HepG2 (cell line): ENCODE measurements around the gene CTSA. TPM values are rescaled to one million over a fixed set of nuclear protein-coding genes. Genes with fewer than 3 reads are reported as not detected.
A peak's percentile ranks its signal among the peaks of the same experiment; 100 is the strongest.

Experiments
- DNMT3B ChIP-seq: conservative IDR thresholded peaks from 2 replicates; pipeline ENCODE4 v1.6.1; 2016; ENCODE audit warnings: missing biosample characterization, control low read depth
- DPF2 ChIP-seq: sonication (generic); formaldehyde crosslinking; IDR thresholded peaks from 2 replicates; pipeline ENCODE4 v1.4.0; 2020; ENCODE audit warnings: mild to moderate bottlenecking, low read depth, missing genetic modification reagents, borderline replicate concordance
- FOSL1 ChIP-seq: sonication (generic); formaldehyde crosslinking; IDR thresholded peaks from 2 replicates; pipeline ENCODE4 v1.9.0; 2021; ENCODE audit warnings: missing genetic modification reagents, borderline replicate concordance
- FOXP1 ChIP-seq, 2 experiments: fragments of 450-650 bp in 1 of 2; IDR thresholded peaks; 2 replicates each; pipeline ENCODE4 v1.6.1; 2017 to 2018; ENCODE audit warnings: antibody characterized with exemption in 1 of 2
- KDM1A ChIP-seq: IDR thresholded peaks from 2 replicates; pipeline ENCODE4 v1.6.1; 2016; ENCODE audit warnings: missing compliant biosample characterization
- NBN ChIP-seq: fragments of 450-650 bp; conservative IDR thresholded peaks from 2 replicates; pipeline ENCODE4 v1.6.1; 2017
- NFE2 ChIP-seq: sonication (generic); formaldehyde crosslinking; IDR thresholded peaks from 2 replicates; pipeline ENCODE4 v1.4.0; 2020; ENCODE audit warnings: missing genetic modification reagents
- NFKBIZ ChIP-seq: IDR thresholded peaks from 2 replicates; pipeline ENCODE4 v1.6.1; 2018; ENCODE audit warnings: missing genetic modification reagents, missing compliant biosample characterization
- PCBP1 ChIP-seq: fragments of 200-400 bp; formaldehyde crosslinking; IDR thresholded peaks from 2 replicates; pipeline ENCODE4 v1.6.1; 2017; ENCODE audit warnings: mild to moderate bottlenecking, low read depth, low read length, borderline replicate concordance
- PPARG ChIP-seq: conservative IDR thresholded peaks from 2 replicates; pipeline ENCODE4 v1.6.1; 2016; ENCODE audit warnings: missing biosample characterization, missing genetic modification reagents
- RARG ChIP-seq: sonication (generic); formaldehyde crosslinking; IDR thresholded peaks from 2 replicates; pipeline ENCODE4 v1.4.0; 2020; ENCODE audit warnings: low read depth, mild to moderate bottlenecking, missing genetic modification reagents
- RBM39 ChIP-seq: fragments of 200-400 bp; formaldehyde crosslinking; IDR thresholded peaks from one replicate; pipeline ENCODE4 v1.6.1; 2018; ENCODE audit warnings: antibody characterized with exemption, mild to moderate bottlenecking, low read depth, low read length; ENCODE audit not compliant: poor library complexity, severe bottlenecking
- SMARCE1 ChIP-seq: fragments of 450-650 bp; IDR thresholded peaks from 2 replicates; pipeline ENCODE4 v1.6.1; 2017; ENCODE audit warnings: borderline replicate concordance
- SPEN ChIP-seq: sonication (generic); formaldehyde crosslinking; IDR thresholded peaks from 2 replicates; pipeline ENCODE4 v1.5.1; 2020; ENCODE audit warnings: low read depth, mild to moderate bottlenecking, missing genetic modification reagents
- TBX3 ChIP-seq: fragments of 450-650 bp; IDR thresholded peaks from 2 replicates; pipeline ENCODE4 v1.6.1; 2017; ENCODE audit warnings: antibody characterized with exemption, mild to moderate bottlenecking, inconsistent platforms, borderline replicate concordance
- TSC22D2 ChIP-seq: sonication (generic); formaldehyde crosslinking; IDR thresholded peaks from 2 replicates; pipeline ENCODE4 v1.5.1; 2020; ENCODE audit warnings: missing genetic modification reagents, mild to moderate bottlenecking, borderline replicate concordance
- ZFP1 ChIP-seq: IDR thresholded peaks from 2 replicates; pipeline ENCODE4 v1.6.1; 2016
- ZMYM4 ChIP-seq: sonication (generic); formaldehyde crosslinking; IDR thresholded peaks from 2 replicates; pipeline ENCODE4 v1.8.1; 2023; ENCODE audit warnings: mild to moderate bottlenecking, missing genetic modification reagents
- ZNF12 ChIP-seq: sonication (generic); formaldehyde crosslinking; IDR thresholded peaks from 2 replicates; pipeline ENCODE4 v1.5.0; 2020; ENCODE audit warnings: missing genetic modification reagents
- ZNF224 ChIP-seq: sonication (generic); formaldehyde crosslinking; IDR thresholded peaks from 2 replicates; pipeline ENCODE4 v1.5.0; 2020; ENCODE audit warnings: mild to moderate bottlenecking, missing genetic modification reagents
- ZNF251 ChIP-seq: sonication (generic); formaldehyde crosslinking; IDR thresholded peaks from 2 replicates; pipeline ENCODE4 v1.9.0; 2021; ENCODE audit warnings: mild to moderate bottlenecking, missing genetic modification reagents
- ZNF660 ChIP-seq: sonication (generic); formaldehyde crosslinking; IDR thresholded peaks from 2 replicates; pipeline ENCODE4 v1.5.1; 2020; ENCODE audit warnings: mild to moderate bottlenecking, low read depth, missing genetic modification reagents, borderline replicate concordance
- ZNF713 ChIP-seq: sonication (generic); formaldehyde crosslinking; IDR thresholded peaks from 2 replicates; pipeline ENCODE4 v1.4.0; 2020; ENCODE audit warnings: mild to moderate bottlenecking, missing genetic modification reagents
- ZSCAN22 ChIP-seq: sonication (generic); formaldehyde crosslinking; IDR thresholded peaks from 2 replicates; pipeline ENCODE4 v1.4.0; 2020; ENCODE audit warnings: mild to moderate bottlenecking, missing genetic modification reagents
- polyA plus RNA-seq, 8 experiments: library from polyadenylated mRNA; depleted of rRNA in 3 of 8; stranded (reverse) in 7 of 8; unstranded in 1 of 8; fragments of >200 nt; fragmentation: Illumina TruSeq in 4 of 8; extraction: Trizol in 4 of 8; gene quantifications; 2 replicates each; pipeline versions ENCODE4 v1.2.1 to v1.2.3, GENCODE V29; 2011 to 2016; ENCODE audit warnings: low read depth in 4 of 8, missing spikeins in 1 of 8, mixed read lengths in 1 of 8; ENCODE audit not compliant: insufficient read depth in 1 of 8
- total RNA-seq, 5 experiments: library from RNA; depleted of rRNA; stranded (reverse); fragments of >200 nt; fragmentation: Illumina TruSeq; extraction: Trizol; gene quantifications; 2 replicates each; pipeline ENCODE4 v1.2.3, GENCODE V29; 2016; ENCODE audit warnings: low read depth in 1 of 5
- TF ChIP-seq, protein P1 (sequence below): sonication (generic); formaldehyde crosslinking; IDR thresholded peaks from 2 replicates; pipeline ENCODE4 v1.4.0; 2020; ENCODE audit warnings: mild to moderate bottlenecking, missing genetic modification reagents
- TF ChIP-seq, protein P2 (sequence below): sonication (generic); formaldehyde crosslinking; conservative IDR thresholded peaks from 2 replicates; pipeline ENCODE4 v1.4.0; 2020; ENCODE audit warnings: missing genetic modification reagents

The CTSA gene
- total and polyA plus RNA-seq, 2 of the 13 experiments (the other 11 are each of a cell fraction or from before 2014, with no cell fraction given) = 202 to 231 TPM

DNA sequence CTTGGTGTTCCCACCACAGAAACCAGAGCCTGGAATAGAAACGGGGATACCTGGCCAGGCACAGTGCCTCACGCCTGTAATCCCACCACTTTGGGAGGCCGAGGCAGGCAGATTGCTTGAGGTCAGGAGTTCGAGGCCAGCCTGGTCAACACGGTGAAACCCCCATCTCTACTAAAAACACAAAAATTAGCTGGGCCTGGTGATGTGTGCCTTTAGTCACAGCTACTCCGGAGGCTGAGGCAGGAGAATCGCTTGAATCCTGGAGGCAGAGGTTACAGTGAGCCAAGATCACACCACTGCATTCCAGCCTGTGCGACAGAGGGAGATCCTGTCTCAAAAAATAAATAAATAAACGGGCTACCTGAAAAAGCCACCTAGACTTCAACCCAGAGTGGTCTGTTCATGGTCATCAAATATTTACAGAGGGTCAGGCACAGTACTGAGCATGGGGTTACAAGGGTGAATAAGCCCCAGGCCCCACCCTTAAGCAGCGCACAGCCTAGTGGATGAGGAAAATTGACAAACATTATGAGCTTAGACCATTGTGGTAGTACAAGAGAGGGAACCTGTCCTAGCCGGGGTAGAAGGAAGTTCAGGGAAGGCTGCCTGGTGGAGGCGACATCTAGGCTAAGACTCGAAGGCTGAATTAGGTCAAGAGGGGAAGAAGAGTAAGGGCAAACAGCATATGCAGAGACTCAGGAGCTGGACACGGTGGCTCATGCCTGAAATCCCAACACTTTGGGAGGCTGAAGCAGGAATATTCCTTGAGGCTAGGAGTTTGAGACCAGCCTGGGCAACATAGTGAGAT, 36.1 kb downstream of the CTSA start (continued):
- TF ChIP-seq TSC22D2 (CRISPR knock-in tag) = peak; percentile 93
- no peak for TF ChIP-seq DNMT3B
- TF ChIP-seq ZNF713 = peak; percentile 31; the same call in 1 of the 2 replicates
- TF ChIP-seq TBX3 = peak; percentile 57; the same call in 1 of the 2 replicates
- 0 out of 2 replicates have a peak, but pooled peaks have one; percentile 73 for TF ChIP-seq ZNF224 (CRISPR knock-in tag)
- no peak for TF ChIP-seq ZNF660 (CRISPR knock-in tag)
- TF ChIP-seq PCBP1 = no peak
- TF ChIP-seq DPF2 (CRISPR knock-in tag) = peak; percentile 91
- TF ChIP-seq KDM1A = peak; percentile 70
- TF ChIP-seq NFE2 (CRISPR knock-in tag) = no peak
- TF ChIP-seq RARG (CRISPR knock-in tag) = no peak
- peak; percentile 94 for TF ChIP-seq PPARG (CRISPR knock-in tag)
- TF ChIP-seq SMARCE1 = no peak
- TF ChIP-seq, protein P1, sequence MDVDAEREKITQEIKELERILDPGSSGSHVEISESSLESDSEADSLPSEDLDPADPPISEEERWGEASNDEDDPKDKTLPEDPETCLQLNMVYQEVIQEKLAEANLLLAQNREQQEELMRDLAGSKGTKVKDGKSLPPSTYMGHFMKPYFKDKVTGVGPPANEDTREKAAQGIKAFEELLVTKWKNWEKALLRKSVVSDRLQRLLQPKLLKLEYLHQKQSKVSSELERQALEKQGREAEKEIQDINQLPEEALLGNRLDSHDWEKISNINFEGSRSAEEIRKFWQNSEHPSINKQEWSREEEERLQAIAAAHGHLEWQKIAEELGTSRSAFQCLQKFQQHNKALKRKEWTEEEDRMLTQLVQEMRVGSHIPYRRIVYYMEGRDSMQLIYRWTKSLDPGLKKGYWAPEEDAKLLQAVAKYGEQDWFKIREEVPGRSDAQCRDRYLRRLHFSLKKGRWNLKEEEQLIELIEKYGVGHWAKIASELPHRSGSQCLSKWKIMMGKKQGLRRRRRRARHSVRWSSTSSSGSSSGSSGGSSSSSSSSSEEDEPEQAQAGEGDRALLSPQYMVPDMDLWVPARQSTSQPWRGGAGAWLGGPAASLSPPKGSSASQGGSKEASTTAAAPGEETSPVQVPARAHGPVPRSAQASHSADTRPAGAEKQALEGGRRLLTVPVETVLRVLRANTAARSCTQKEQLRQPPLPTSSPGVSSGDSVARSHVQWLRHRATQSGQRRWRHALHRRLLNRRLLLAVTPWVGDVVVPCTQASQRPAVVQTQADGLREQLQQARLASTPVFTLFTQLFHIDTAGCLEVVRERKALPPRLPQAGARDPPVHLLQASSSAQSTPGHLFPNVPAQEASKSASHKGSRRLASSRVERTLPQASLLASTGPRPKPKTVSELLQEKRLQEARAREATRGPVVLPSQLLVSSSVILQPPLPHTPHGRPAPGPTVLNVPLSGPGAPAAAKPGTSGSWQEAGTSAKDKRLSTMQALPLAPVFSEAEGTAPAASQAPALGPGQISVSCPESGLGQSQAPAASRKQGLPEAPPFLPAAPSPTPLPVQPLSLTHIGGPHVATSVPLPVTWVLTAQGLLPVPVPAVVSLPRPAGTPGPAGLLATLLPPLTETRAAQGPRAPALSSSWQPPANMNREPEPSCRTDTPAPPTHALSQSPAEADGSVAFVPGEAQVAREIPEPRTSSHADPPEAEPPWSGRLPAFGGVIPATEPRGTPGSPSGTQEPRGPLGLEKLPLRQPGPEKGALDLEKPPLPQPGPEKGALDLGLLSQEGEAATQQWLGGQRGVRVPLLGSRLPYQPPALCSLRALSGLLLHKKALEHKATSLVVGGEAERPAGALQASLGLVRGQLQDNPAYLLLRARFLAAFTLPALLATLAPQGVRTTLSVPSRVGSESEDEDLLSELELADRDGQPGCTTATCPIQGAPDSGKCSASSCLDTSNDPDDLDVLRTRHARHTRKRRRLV (CRISPR knock-in tag) = no peak
- no peak; the same call in 1 of the 2 replicates for TF ChIP-seq ZNF12 (CRISPR knock-in tag)
- peak; percentile 86 for TF ChIP-seq ZMYM4 (CRISPR knock-in tag)
- TF ChIP-seq RBM39 = no peak
- TF ChIP-seq FOSL1 (CRISPR knock-in tag) = no peak
- no peak for TF ChIP-seq NFKBIZ (CRISPR knock-in tag)
- no peak; the same call in 1 of the 2 replicates for TF ChIP-seq ZNF251 (CRISPR knock-in tag)
- peak; percentile 87; the same call in 1 of the 2 replicates for TF ChIP-seq SPEN (CRISPR knock-in tag)
- TF ChIP-seq ZFP1 (CRISPR knock-in tag) = peak; percentile 89; the same call in 1 of the 2 replicates
- no peak for TF ChIP-seq NBN
- no peak for TF ChIP-seq ZSCAN22 (CRISPR knock-in tag)
- TF ChIP-seq, protein P2, sequence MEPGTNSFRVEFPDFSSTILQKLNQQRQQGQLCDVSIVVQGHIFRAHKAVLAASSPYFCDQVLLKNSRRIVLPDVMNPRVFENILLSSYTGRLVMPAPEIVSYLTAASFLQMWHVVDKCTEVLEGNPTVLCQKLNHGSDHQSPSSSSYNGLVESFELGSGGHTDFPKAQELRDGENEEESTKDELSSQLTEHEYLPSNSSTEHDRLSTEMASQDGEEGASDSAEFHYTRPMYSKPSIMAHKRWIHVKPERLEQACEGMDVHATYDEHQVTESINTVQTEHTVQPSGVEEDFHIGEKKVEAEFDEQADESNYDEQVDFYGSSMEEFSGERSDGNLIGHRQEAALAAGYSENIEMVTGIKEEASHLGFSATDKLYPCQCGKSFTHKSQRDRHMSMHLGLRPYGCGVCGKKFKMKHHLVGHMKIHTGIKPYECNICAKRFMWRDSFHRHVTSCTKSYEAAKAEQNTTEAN (CRISPR knock-in tag) = peak; percentile 87; the same call in 1 of the 2 replicates
- TF ChIP-seq FOXP1 (IDR thresholded peaks at IDR 0.05) = peak; percentile 58; the same call in 1 of the 2 replicates
- TF ChIP-seq FOXP1 (CRISPR knock-in tag; IDR thresholded peaks at IDR 0.05) = peak; percentile 94
